ENCODE measurements around the gene SLC25A25. TPM values are rescaled to one million over a fixed set of nuclear protein-coding genes. Genes with fewer than 3 reads are reported as not detected.
"Not testable (repeated sequence)": the region's sequence is repeated elsewhere in the genome, so short reads cannot be mapped to it uniquely, and the experiment has no call there.

The SLC25A25 gene
- polyA plus RNA-seq (ENCODE audit: insufficient read length in 4 of 4): 10 to 100 TPM; 13.6 to 15.0 (median 14.4) TPM

- DNase-seq (ENCODE audit: low read depth in 4 of 4, low spot score in 3 of 4): peak; percentile 96 to 98 (median 98)
Observed at GRCh38 chr9:128067645-128068385, at the start of gene SLC25A25. SLC25A25 (plus strand) TSS chr9:128068232; CDS start chr9:128068320, 88 bp downstream.

- DNase-seq (ENCODE audit: low read depth in 4 of 4, low spot score in 3 of 4): no peak
Observed at GRCh38 chr9:128020692-128021091, 47.3 kb upstream of the SLC25A25 start.

GRCh38 chr9:128021098-128021497 lies 46.9 kb upstream of the SLC25A25 start:
- DNase-seq (ENCODE audit: low read depth in 4 of 4, low spot score in 3 of 4): no peak

- no peak for DNase-seq (ENCODE audit: low read depth in 4 of 4, low spot score in 3 of 4)
Observed at GRCh38 chr9:128022886-128023285, 45.1 kb upstream of the SLC25A25 start.

- DNase-seq (ENCODE audit: low read depth in 4 of 4, low spot score in 3 of 4): not testable (repeated sequence)
Observed at GRCh38 chr9:128023671-128024070, 44.4 kb upstream of the SLC25A25 start.

GRCh38 chr9:128024761-128025308 lies 43.2 kb upstream of the SLC25A25 start:
- no peak for DNase-seq (ENCODE audit: low read depth in 4 of 4, low spot score in 3 of 4)

GRCh38 chr9:128025736-128026135 lies 42.3 kb upstream of the SLC25A25 start:
- no peak for DNase-seq (ENCODE audit: low read depth in 4 of 4, low spot score in 3 of 4)

GRCh38 chr9:128026255-128026772 lies 41.7 kb upstream of the SLC25A25 start:
- no peak for DNase-seq (ENCODE audit: low read depth in 4 of 4, low spot score in 3 of 4)

- DNase-seq (ENCODE audit: low read depth in 4 of 4, low spot score in 3 of 4): no peak
Observed at GRCh38 chr9:128026773-128027541, 41.1 kb upstream of the SLC25A25 start.

GRCh38 chr9:128027705-128028104 lies 40.3 kb upstream of the SLC25A25 start:
- no peak for DNase-seq (ENCODE audit: low read depth in 4 of 4, low spot score in 3 of 4)

GRCh38 chr9:128033609-128034008 lies 34.4 kb upstream of the SLC25A25 start:
- no peak for DNase-seq (ENCODE audit: low read depth in 4 of 4, low spot score in 3 of 4)

- DNase-seq (ENCODE audit: low read depth in 4 of 4, low spot score in 3 of 4): peak in 2 of 4 donors; percentile 43 to 57
Observed at GRCh38 chr9:128034821-128035652, 33.0 kb upstream of the SLC25A25 start.

- not testable (repeated sequence) for DNase-seq (ENCODE audit: low read depth in 4 of 4, low spot score in 3 of 4)
Observed at GRCh38 chr9:128036522-128036921, 31.5 kb upstream of the SLC25A25 start.

- DNase-seq (ENCODE audit: low read depth in 4 of 4, low spot score in 3 of 4): not testable (repeated sequence)
Observed at GRCh38 chr9:128040783-128041182, 27.2 kb upstream of the SLC25A25 start.

GRCh38 chr9:128042043-128042442 lies 26.0 kb upstream of the SLC25A25 start:
- no peak for DNase-seq (ENCODE audit: low read depth in 4 of 4, low spot score in 3 of 4)

GRCh38 chr9:128043467-128043868 lies 24.6 kb upstream of the SLC25A25 start:
- no peak for DNase-seq (ENCODE audit: low read depth in 4 of 4, low spot score in 3 of 4)

GRCh38 chr9:128045409-128045808 lies 22.6 kb upstream of the SLC25A25 start:
- DNase-seq (ENCODE audit: low read depth in 4 of 4, low spot score in 3 of 4): not testable (repeated sequence)

GRCh38 chr9:128045831-128046230 lies 22.2 kb upstream of the SLC25A25 start:
- no peak for DNase-seq (ENCODE audit: low read depth in 4 of 4, low spot score in 3 of 4)

- no peak for DNase-seq (ENCODE audit: low read depth in 4 of 4, low spot score in 3 of 4)
Observed at GRCh38 chr9:128047231-128047630, 20.8 kb upstream of the SLC25A25 start.

- no peak for DNase-seq (ENCODE audit: low read depth in 4 of 4, low spot score in 3 of 4)
Observed at GRCh38 chr9:128048663-128049062, 19.4 kb upstream of the SLC25A25 start.
